Neuronal stem cell (in vitro differentiated cells): Measurements from ENCODE around the gene CCT3.

ENCODE experiments used
- DNase-seq: peaks from one replicate; pipeline ENCODE4 v3.0.0-alpha.2; 2013; ENCODE audit warnings: low spot score
- H2AFZ ChIP-seq: one replicate; pipeline ENCODE4 v1.6.1; 2013; ENCODE audit warnings: mild to moderate bottlenecking, low read length, inconsistent platforms
- H2AK5ac ChIP-seq: 2 replicates; pipeline ENCODE4 v1.6.1; 2013; ENCODE audit warnings: low read depth, mild to moderate bottlenecking, inconsistent platforms, low read length, moderate library complexity, mixed read lengths
- H2BK120ac ChIP-seq: 2 replicates; pipeline ENCODE4 v1.6.1; 2013; ENCODE audit warnings: low read depth, mild to moderate bottlenecking, inconsistent platforms, low read length, moderate library complexity, mixed read lengths
- H2BK12ac ChIP-seq: one replicate; pipeline ENCODE4 v1.6.1; 2013; ENCODE audit warnings: low read length, inconsistent platforms
- H2BK15ac ChIP-seq: 2 replicates; pipeline ENCODE4 v1.6.1; 2013; ENCODE audit warnings: mild to moderate bottlenecking, low read length, inconsistent platforms, mixed read lengths
- H2BK5ac ChIP-seq: one replicate; pipeline ENCODE4 v1.6.1; 2013; ENCODE audit warnings: inconsistent platforms, mild to moderate bottlenecking, low read length, moderate library complexity
- H3K14ac ChIP-seq: one replicate; pipeline ENCODE4 v1.6.1; 2013; ENCODE audit warnings: low read length, inconsistent platforms
- H3K18ac ChIP-seq: 2 replicates; pipeline ENCODE4 v1.6.1; 2013; ENCODE audit warnings: low read length, inconsistent platforms
- H3K23ac ChIP-seq: 2 replicates; pipeline ENCODE4 v1.6.1; 2013; ENCODE audit warnings: low read depth, mild to moderate bottlenecking, mixed read lengths, low read length, inconsistent platforms; ENCODE audit not compliant: poor library complexity
- H3K27ac ChIP-seq: replicated peaks from 3 replicates; pipeline ENCODE4 v1.5.1; 2013; ENCODE audit warnings: low read length, inconsistent platforms
- H3K27me3 ChIP-seq, 3 experiments: 2 replicates each; pipeline ENCODE4 v1.6.1; 2013; ENCODE audit warnings: low read length in 3 of 3, mild to moderate bottlenecking in 2 of 3, inconsistent platforms in 1 of 3, low read depth in 1 of 3, mixed read lengths in 1 of 3, moderate library complexity in 1 of 3; ENCODE audit not compliant: control insufficient read depth in 3 of 3, insufficient read depth in 3 of 3
- H3K36me3 ChIP-seq, 2 donors: replicated peaks in 1 of 2; 2 replicates each; pipeline ENCODE4 v1.6.1; 2013; ENCODE audit warnings: low read length in 2 of 2; ENCODE audit not compliant: control insufficient read depth in 2 of 2, insufficient read depth in 2 of 2
- H3K4ac ChIP-seq: 2 replicates; pipeline ENCODE4 v1.6.1; 2013; ENCODE audit warnings: inconsistent platforms, mild to moderate bottlenecking, low read length, moderate library complexity
- H3K4me1 ChIP-seq, 2 donors: 1 replicate in 1 of 2; 2 replicates in 1 of 2; pipeline ENCODE4 v1.6.1; 2013; ENCODE audit warnings: low read length in 2 of 2, low read depth in 1 of 2; ENCODE audit not compliant: control insufficient read depth in 2 of 2, insufficient read depth in 1 of 2
- H3K4me2 ChIP-seq: one replicate; pipeline ENCODE4 v1.6.1; 2013; ENCODE audit warnings: mild to moderate bottlenecking, low read length, inconsistent platforms; ENCODE audit not compliant: insufficient read depth, poor library complexity, severe bottlenecking
- H3K4me3 ChIP-seq, 2 donors: 2 replicates each; pipeline ENCODE4 v1.5.1; 2013; ENCODE audit warnings: low read length in 2 of 2, mild to moderate bottlenecking in 2 of 2, inconsistent platforms in 1 of 2, moderate library complexity in 1 of 2
- H3K79me1 ChIP-seq: one replicate; pipeline ENCODE4 v1.6.1; 2013; ENCODE audit warnings: low read depth, mild to moderate bottlenecking, inconsistent platforms, low read length, moderate library complexity
- H3K9ac ChIP-seq: one replicate; pipeline ENCODE4 v1.6.1; 2013; ENCODE audit warnings: mild to moderate bottlenecking, low read depth, low read length, inconsistent platforms; ENCODE audit not compliant: poor library complexity
- H3K9me3 ChIP-seq, 2 donors: replicated peaks in 1 of 2; 2 replicates each; pipeline versions ENCODE3 to v1.6.1; 2013; ENCODE audit warnings: low read length in 2 of 2, mild to moderate bottlenecking in 2 of 2, inconsistent platforms in 1 of 2, low read depth in 1 of 2, mixed read lengths in 1 of 2, moderate library complexity in 1 of 2; ENCODE audit not compliant: control insufficient read depth in 2 of 2, insufficient read depth in 1 of 2
- H4K8ac ChIP-seq: one replicate; pipeline ENCODE4 v1.6.1; 2013; ENCODE audit warnings: low read depth, mild to moderate bottlenecking, inconsistent platforms, low read length, moderate library complexity
- H4K91ac ChIP-seq: one replicate; pipeline ENCODE4 v1.6.1; 2013; ENCODE audit warnings: low read length, low read depth, mild to moderate bottlenecking, inconsistent platforms; ENCODE audit not compliant: poor library complexity
- WGBS, 2 donors: extraction: QIAGEN DNeasy Blood & Tissue Kit; methylation state at CpG; one replicate each; pipeline ENCODE4 v1.1.7; 2013; ENCODE audit warnings: missing lambda C conversion rate in 2 of 2, mixed read lengths in 1 of 2; ENCODE audit not compliant: insufficient read length in 2 of 2, insufficient replicate concordance in 1 of 2; ENCODE audit errors: extremely low coverage in 2 of 2; 5-methylcytosine and 5-hydroxymethylcytosine counted together

Gene CCT3

DNA sequence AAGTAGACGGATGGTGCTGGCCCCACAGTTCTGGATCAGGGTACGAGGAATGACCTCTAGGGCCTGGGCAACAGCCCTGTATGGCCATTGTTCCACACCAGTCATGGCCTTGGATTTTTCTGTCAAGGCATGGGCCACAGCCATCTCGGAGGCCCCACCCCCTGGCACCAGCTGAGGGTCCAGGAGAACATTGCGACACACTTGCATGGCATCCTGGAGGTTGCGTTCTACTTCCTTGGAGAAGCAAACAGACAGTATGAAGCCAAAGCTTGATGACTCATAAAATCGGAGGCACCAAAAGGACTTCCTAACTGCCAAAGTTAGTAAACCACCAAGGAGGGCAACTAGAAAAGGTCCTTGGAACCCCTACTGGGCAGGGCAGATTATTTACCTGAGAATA, 27.1 kb downstream of the CCT3 start:
- Histone ChIP-seq H2AK5ac (no peak overlapping the region), H3K9ac (no peak overlapping the region), H3K79me1 (no peaks in the 10 kb centered on the region), H2BK15ac (no peak overlapping the region), H2BK5ac (no peak overlapping the region), H3K23ac (no peak overlapping the region), H3K4ac (no peak overlapping the region), H3K4me1 (no peaks in the 10 kb centered on the region), H2BK120ac (no peak overlapping the region), H3K4me2 (no peak overlapping the region), H3K36me3 (peaks cover 41 to 93% of the 10 kb centered on the region in 2 donors), H2AFZ (no peak overlapping the region), H4K91ac (no peak overlapping the region), H3K27ac (no peak overlapping the region), H3K4me3 (no peak overlapping the region), H4K8ac (no peak overlapping the region), H3K27me3 (no peaks in the 10 kb centered on the region), H3K18ac (no peak overlapping the region), H3K14ac (no peak overlapping the region), H2BK12ac (no peak overlapping the region), H3K9me3 (no peaks in the 10 kb centered on the region)
- no CpG with 5 or more reads among the region's 6 CpGs for WGBS, 2 donors
- DNase-seq: no peak

DNA sequence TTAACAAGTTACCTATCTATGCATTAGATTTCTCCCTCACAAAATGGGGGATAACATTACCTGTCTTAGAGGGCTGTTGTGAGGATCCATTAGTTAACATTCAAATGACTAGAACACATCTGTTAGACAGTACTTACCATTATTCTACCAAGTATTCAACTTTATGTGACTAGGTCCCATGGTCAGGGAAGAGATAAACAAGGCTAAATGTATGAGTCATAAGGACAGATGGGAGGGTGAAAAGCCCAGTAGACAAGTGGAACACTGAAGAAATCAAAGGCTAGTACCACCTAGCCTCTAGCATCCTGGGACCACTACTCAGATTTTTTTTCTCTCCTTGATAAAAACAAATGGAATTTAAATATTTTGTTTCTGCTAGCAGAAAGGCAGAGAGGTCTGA, 30.0 kb downstream of the CCT3 start:
- no peak overlapping the region for H3K14ac ChIP-seq
- peaks cover 31 to 84% of the 10 kb centered on the region in 2 donors for H3K36me3 ChIP-seq
- H3K4me3 ChIP-seq: no peak overlapping the region
- no peaks in the 10 kb centered on the region for H3K4me1 ChIP-seq
- no peak overlapping the region for H2AFZ ChIP-seq
- H2BK120ac ChIP-seq: no peak overlapping the region
- no peak overlapping the region for H2BK15ac ChIP-seq
- no peaks in the 10 kb centered on the region for H3K27me3 ChIP-seq
- no peaks in the 10 kb centered on the region for H3K79me1 ChIP-seq
- no peak overlapping the region for H3K4me2 ChIP-seq
- no peak overlapping the region for H2AK5ac ChIP-seq
- no peak overlapping the region for H3K9ac ChIP-seq
- no peak overlapping the region for H3K4ac ChIP-seq
- no peak overlapping the region for H2BK12ac ChIP-seq
- H3K27ac ChIP-seq: no peak overlapping the region
- no peaks in the 10 kb centered on the region for H3K9me3 ChIP-seq
- no peak overlapping the region for H4K91ac ChIP-seq
- H2BK5ac ChIP-seq: no peak overlapping the region
- DNase-seq: no peak
- H3K23ac ChIP-seq: no peak overlapping the region
- no peak overlapping the region for H4K8ac ChIP-seq
- no peak overlapping the region for H3K18ac ChIP-seq

DNA sequence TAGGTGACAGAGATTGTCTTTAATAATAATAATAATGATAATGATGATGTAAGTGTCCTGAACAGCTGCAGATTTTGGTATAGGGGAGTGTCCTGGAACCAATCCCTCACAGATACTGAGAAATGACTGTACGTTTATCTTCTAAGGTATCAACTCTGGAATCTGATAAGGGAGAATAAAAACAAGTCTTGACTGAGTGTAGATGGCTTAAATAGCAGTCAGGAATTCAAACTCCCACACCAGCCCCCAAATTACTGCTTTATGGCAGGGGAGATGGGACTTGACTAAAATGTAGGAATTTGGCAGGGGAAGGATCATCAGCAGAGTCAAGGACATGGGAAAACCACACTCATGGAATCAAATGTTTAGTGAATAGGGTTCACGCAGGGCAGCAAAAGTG, 32.9 kb downstream of the CCT3 start:
- Histone ChIP-seq H3K36me3 (peaks cover 15 to 56% of the 10 kb centered on the region in 2 donors), H2BK120ac (no peak overlapping the region), H3K4me2 (no peak overlapping the region), H2BK15ac (no peak overlapping the region), H3K4me3 (no peak overlapping the region), H3K27ac (no peak overlapping the region), H4K8ac (no peak overlapping the region), H3K9ac (no peak overlapping the region), H3K4me1 (no peaks in the 10 kb centered on the region), H2BK12ac (no peak overlapping the region), H3K9me3 (no peaks in the 10 kb centered on the region), H2AK5ac (no peak overlapping the region), H3K79me1 (no peaks in the 10 kb centered on the region), H3K14ac (no peak overlapping the region), H3K23ac (no peak overlapping the region), H2BK5ac (no peak overlapping the region), H3K4ac (no peak overlapping the region), H2AFZ (no peak overlapping the region), H3K27me3 (no peaks in the 10 kb centered on the region), H3K18ac (no peak overlapping the region), H4K91ac (no peak overlapping the region)
- no CpG with 5 or more reads among the region's 2 CpGs for WGBS, 2 donors
- no peak for DNase-seq

DNA sequence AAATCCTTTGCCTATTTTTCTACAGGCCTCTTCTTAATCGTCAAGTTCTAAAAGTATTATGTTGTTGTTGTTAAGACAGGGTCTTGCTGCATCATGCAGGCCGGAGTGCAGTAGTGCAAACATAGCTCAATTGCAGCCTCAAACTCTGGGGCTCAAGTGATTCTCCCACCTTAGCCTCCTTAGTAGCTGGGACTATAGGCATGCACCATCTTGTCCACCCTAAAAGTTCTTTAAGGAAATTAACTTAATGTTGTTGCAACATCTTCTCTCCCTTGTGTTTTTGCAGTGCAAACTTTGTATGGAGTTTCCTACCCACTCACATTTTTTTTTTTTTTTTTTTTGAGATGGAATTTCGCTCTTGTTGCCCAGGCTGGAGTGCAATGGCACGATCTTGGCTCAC, 34.9 kb downstream of the CCT3 start:
- Histone ChIP-seq H3K4me3 (no peak overlapping the region), H3K79me1 (no peaks in the 10 kb centered on the region), H3K9me3 (no peaks in the 10 kb centered on the region), H3K27me3 (no peaks in the 10 kb centered on the region), H2AFZ (no peak overlapping the region), H2AK5ac (no peak overlapping the region), H3K36me3 (peaks cover 4 to 37% of the 10 kb centered on the region in 2 donors), H2BK15ac (no peak overlapping the region), H3K9ac (no peak overlapping the region), H3K14ac (no peak overlapping the region), H2BK120ac (no peak overlapping the region), H2BK12ac (no peak overlapping the region), H4K8ac (no peak overlapping the region), H3K4ac (no peak overlapping the region), H3K23ac (no peak overlapping the region), H3K4me2 (no peak overlapping the region), H3K18ac (no peak overlapping the region), H2BK5ac (no peak overlapping the region), H3K27ac (no peak overlapping the region), H4K91ac (no peak overlapping the region), H3K4me1 (no peaks in the 10 kb centered on the region)
- WGBS, 2 donors: no CpG with 5 or more reads among the region's 4 CpGs
- no peak for DNase-seq
